ENCODE measurements around the gene CLTB. TPM values are rescaled to one million over a fixed set of nuclear protein-coding genes. Genes with fewer than 3 reads are reported as not detected.

Gene CLTB
- total and polyA plus RNA-seq, 2 of the 13 experiments (the other 11 are each of a cell fraction or from before 2014, with no cell fraction given): 23.3 to 33.8 TPM

GRCh38 chr5:176447978-176448608 lies 31.8 kb upstream of the CLTB start, which contains the start of gene FAF2 (continued):
- TF ChIP-seq ZHX1 (CRISPR knock-in tag; IDR thresholded peaks at IDR 0.05; ENCODE audit: low read depth) (no peak), MEF2D (CRISPR knock-in tag; IDR thresholded peaks at IDR 0.05) (no peak), SP5 (CRISPR knock-in tag; IDR thresholded peaks at IDR 0.05; ENCODE audit: borderline replicate concordance, low read depth) (no peak), GATAD1 (CRISPR knock-in tag; IDR thresholded peaks at IDR 0.05) (peak; percentile 93), THYN1 (CRISPR knock-in tag; IDR thresholded peaks at IDR 0.05; ENCODE audit: borderline replicate concordance, low read depth) (no peak), XRCC5 (optimal IDR thresholded peaks at IDR 0.05; ENCODE audit: low read length) (peak; percentile 73), ZNF691 (CRISPR knock-in tag; IDR thresholded peaks at IDR 0.05; ENCODE audit: borderline replicate concordance, low read depth) (no peak), ZNF280B (CRISPR knock-in tag; IDR thresholded peaks at IDR 0.05; ENCODE audit: borderline replicate concordance) (no peak), GATAD2A (CRISPR knock-in tag; IDR thresholded peaks at IDR 0.05) (peak; percentile 20), ZNF367 (CRISPR knock-in tag; IDR thresholded peaks at IDR 0.05; ENCODE audit: borderline replicate concordance) (no peak), BORCS8-MEF2B (CRISPR knock-in tag; IDR thresholded peaks at IDR 0.05) (no peak), STAG1 (CRISPR knock-in tag; IDR thresholded peaks at IDR 0.05) (peak; percentile 56), ZNF460 (CRISPR knock-in tag; IDR thresholded peaks at IDR 0.05; ENCODE audit: borderline replicate concordance) (no peak), POLR2G (IDR thresholded peaks at IDR 0.05; ENCODE audit: low read depth, low read length) (peak; percentile 91), ZNF720 (CRISPR knock-in tag; IDR thresholded peaks at IDR 0.05) (no peak), GFI1 (CRISPR knock-in tag; IDR thresholded peaks at IDR 0.05; ENCODE audit: borderline replicate concordance) (no peak), ZKSCAN1 (IDR thresholded peaks at IDR 0.05; ENCODE audit: low read length) (no peak), HBP1 (CRISPR knock-in tag; IDR thresholded peaks at IDR 0.05; ENCODE audit: low read depth) (peak; percentile 72; the same call in 1 of the 2 replicates), NR2F6 (IDR thresholded peaks at IDR 0.05) (0 out of 2 replicates have a peak, but pooled peaks have one; percentile 19), NR2F6 (CRISPR knock-in tag; IDR thresholded peaks at IDR 0.05) (no peak), ZNF670 (CRISPR knock-in tag; IDR thresholded peaks at IDR 0.05; ENCODE audit: borderline replicate concordance) (no peak; the same call in 1 of the 2 replicates), ZNF337 (CRISPR knock-in tag; IDR thresholded peaks at IDR 0.05; ENCODE audit: borderline replicate concordance, low read depth) (0 out of 2 replicates have a peak, but pooled peaks have one; percentile 16), ZNF503 (CRISPR knock-in tag; IDR thresholded peaks at IDR 0.05) (peak; percentile 41; the same call in 1 of the 2 replicates)

Measured in HepG2 (cell line).